Pancreas (tissue), 10 donors: ENCODE results near the gene SF3A1. TPM values are rescaled to one million over a fixed set of nuclear protein-coding genes. Genes with fewer than 3 reads are reported as not detected.

Experiments used
- ATAC-seq, 4 donors: fragments of 200-7000 bp; cut with Tn5 transposase; one replicate each; pipeline versions ENCODE4 v1.8.0 to v1.9.1; 2020; ENCODE audit warnings: mild to moderate bottlenecking in 4 of 4, moderate library complexity in 4 of 4
- DNase-seq, 6 donors: peaks; one replicate each; pipeline ENCODE4 v3.0.0-alpha.2; 2020
- FAIRE-seq: peaks from 2 replicates; lab custom pipeline; 2012; peaks lifted over from hg19 to GRCh38; lab: Jason Lieb, UNC
- H3K27ac ChIP-seq, 4 donors: fragments of 200-600 bp; sonication (generic); 1 replicate in 3 of 4; 2 replicates in 1 of 4; pipeline versions ENCODE4 v1.5.0 to v1.8.0; 2020
- H3K27me3 ChIP-seq, 4 donors: fragments of 200-600 bp; one replicate each; pipeline ENCODE4 v1.8.0; 2021
- H3K36me3 ChIP-seq, 3 donors: fragments of 200-600 bp; sonication (generic) in 1 of 3; one replicate each; pipeline versions ENCODE4 v1.5.0 to v1.8.0; 2020 to 2021
- H3K4me1 ChIP-seq, 3 donors: fragments of 200-600 bp; one replicate each; pipeline ENCODE4 v1.8.0; 2021
- H3K4me3 ChIP-seq, 4 donors: fragments of 200-600 bp; sonication (generic) in 2 of 4; one replicate each; pipeline versions ENCODE4 v1.5.0 to v1.8.0; 2020 to 2021
- H3K9me3 ChIP-seq, 4 donors: fragments of 200-600 bp; one replicate each; pipeline ENCODE4 v1.8.0; 2021
- WGBS, 2 donors: extraction: QIAGEN DNeasy Blood & Tissue Kit; methylation state at CpG; one replicate each; pipeline ENCODE4 v1.1.7; 2013; 5-methylcytosine and 5-hydroxymethylcytosine counted together
- intact Hi-C, 3 donors: fragments of 100-400 bp; cut with DNase I; formaldehyde crosslinking; loops; one replicate each; pipeline versions ENCODE4 v1.11.1 to v1.14.2; 2022
- polyA plus RNA-seq, 2 donors: library from polyadenylated mRNA; stranded (reverse); fragments of 200-250 nt; gene quantifications; one replicate each; pipeline ENCODE4 v1.2.3, GENCODE V29; 2013
- total RNA-seq, 6 donors: library from RNA; stranded (reverse); fragmentation: NEBNext Ultra II Directional in 4 of 6; extraction: Animal tissue kit (Norgen Biotek cat#: 25700) in 4 of 6; gene quantifications; one replicate each; pipeline versions ENCODE4 v1.2.1 to v1.2.4, GENCODE V29; 2021 to 2023
- TF ChIP-seq, protein P1 (sequence below), 4 donors: fragments of 200-600 bp; sonication (generic) in 3 of 4; IDR thresholded peaks; one replicate each; pipeline versions ENCODE4 v1.5.0 to v1.8.0; 2021; ENCODE audit warnings: antibody characterized with exemption in 4 of 4
- donor health status: healthy with polysubstance abuse.
- donor health status: DM: no; HTN: no; CAD: no; lungs with moderate emphysema.
- donor health status: DM: no; HTN: no; CAD: no.
- donor health status: control.
- donor health status: control.
- donor health status: Bipolar disorder and iron deficiency.
- donor health status: DM: yes; HTN: yes; CAD: no.
- donor health status: DM: no; HTN: no; CAD: no.
- donor health status: DM: no; HTN: no; CAD: no.
- donor health status: DM: yes; HTN: yes; CAD: no.

Gene SF3A1
- total and polyA plus RNA-seq, 8 donors: 19.2 to 102 (median 85.8) TPM

DNA sequence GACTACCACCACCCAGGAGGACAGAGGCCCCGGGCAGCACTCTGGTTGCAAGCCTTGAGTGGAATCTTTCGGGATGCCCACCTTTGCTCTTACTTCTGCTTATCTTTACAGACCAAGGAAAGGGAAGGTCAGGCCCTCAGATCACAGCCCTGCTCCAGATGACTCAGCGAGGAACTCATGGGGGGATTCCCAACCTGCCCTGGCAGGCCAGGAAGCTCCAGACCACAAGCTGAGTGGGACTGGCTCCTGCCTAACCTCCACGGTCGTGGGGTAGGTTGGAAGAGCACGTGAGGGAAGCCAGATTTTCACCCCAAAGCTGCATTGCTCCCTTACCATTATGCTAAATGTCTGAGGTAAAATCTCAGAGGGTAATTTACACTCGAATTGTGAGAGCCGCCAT, 41.8 kb downstream of the SF3A1 start:
- no peak for ATAC-seq
- FAIRE-seq: no peak
- no peak for DNase-seq
- Histone ChIP-seq H3K4me1 (peaks cover 21 to 26% (median 21%) of the 10 kb centered on the region in 3 donors), H3K4me3 (no peak overlapping the region), H3K9me3 (no peaks in the 10 kb centered on the region), H3K27me3 (no peaks in the 10 kb centered on the region), H3K36me3 (no peaks in the 10 kb centered on the region), H3K27ac (peak overlapping the region in 1 of 4 donors; percentile 6)
- TF ChIP-seq, protein P1, sequence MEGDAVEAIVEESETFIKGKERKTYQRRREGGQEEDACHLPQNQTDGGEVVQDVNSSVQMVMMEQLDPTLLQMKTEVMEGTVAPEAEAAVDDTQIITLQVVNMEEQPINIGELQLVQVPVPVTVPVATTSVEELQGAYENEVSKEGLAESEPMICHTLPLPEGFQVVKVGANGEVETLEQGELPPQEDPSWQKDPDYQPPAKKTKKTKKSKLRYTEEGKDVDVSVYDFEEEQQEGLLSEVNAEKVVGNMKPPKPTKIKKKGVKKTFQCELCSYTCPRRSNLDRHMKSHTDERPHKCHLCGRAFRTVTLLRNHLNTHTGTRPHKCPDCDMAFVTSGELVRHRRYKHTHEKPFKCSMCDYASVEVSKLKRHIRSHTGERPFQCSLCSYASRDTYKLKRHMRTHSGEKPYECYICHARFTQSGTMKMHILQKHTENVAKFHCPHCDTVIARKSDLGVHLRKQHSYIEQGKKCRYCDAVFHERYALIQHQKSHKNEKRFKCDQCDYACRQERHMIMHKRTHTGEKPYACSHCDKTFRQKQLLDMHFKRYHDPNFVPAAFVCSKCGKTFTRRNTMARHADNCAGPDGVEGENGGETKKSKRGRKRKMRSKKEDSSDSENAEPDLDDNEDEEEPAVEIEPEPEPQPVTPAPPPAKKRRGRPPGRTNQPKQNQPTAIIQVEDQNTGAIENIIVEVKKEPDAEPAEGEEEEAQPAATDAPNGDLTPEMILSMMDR (IDR thresholded peaks at IDR 0.05): no peak
- 80 to 82% methylated on average over 8 of the region's 8 CpGs for WGBS, 2 donors
- intact Hi-C loops: no loop called here

DNA sequence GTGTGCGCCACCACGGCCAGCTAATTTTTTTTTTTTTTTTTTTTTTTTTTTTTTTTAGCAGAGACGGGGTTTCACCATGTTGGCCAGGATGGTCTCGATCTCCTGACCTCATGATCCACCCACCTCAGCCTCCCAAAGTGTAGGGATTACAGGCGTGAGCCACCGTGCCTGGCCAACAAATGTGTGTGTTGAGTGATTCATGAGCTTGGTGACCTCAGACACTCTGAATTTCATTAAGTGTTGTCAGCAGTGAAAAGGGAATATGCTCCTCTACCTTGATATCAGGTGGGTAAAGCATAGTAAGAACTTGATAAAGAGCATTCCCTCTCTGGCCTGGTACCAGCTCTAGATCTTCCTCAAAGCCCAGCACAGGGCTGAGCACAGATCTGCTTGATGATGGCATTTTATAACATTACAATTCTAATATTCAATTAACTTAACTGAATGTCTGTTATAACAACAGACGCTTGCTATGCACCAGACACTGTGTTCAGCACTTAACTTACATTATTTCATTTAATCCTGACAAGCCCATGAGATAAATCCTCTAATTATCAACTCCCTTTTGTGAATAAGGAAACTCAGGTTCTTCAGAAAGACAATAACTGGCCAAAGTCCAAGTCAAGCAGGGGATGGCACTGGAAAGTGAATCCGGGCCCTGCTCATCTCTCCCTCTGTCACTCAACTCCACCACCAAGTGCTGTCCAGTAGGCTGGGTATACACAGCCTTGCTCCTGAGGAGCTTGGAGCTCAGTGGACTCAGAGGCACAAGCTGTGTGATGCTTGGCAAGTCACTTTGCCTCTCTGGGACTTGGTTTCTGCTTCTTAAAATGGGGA, 42.9 kb downstream of the SF3A1 start:
- ATAC-seq (no peak), FAIRE-seq (no peak), DNase-seq (no peak)
- Histone ChIP-seq H3K27me3 (no peaks in the 10 kb centered on the region), H3K36me3 (no peaks in the 10 kb centered on the region), H3K9me3 (no peaks in the 10 kb centered on the region), H3K4me1 (peaks cover 27 to 35% (median 28%) of the 10 kb centered on the region in 3 donors), H3K27ac (peak overlapping the region in 1 of 4 donors; percentile 6), H3K4me3 (no peak overlapping the region)
- intact Hi-C loops: no loop called here
- WGBS, 2 donors: 78 to 84% methylated on average over 6 to 7 of the region's 8 CpGs
- TF ChIP-seq, protein P1 (IDR thresholded peaks at IDR 0.05): no peak

GRCh38 chr22:30312053-30312452, 44.6 kb downstream of the SF3A1 start:
- TF ChIP-seq, protein P1 (IDR thresholded peaks at IDR 0.05): no peak
- H3K4me1 ChIP-seq: peaks cover 31 to 42% (median 36%) of the 10 kb centered on the region in 3 donors
- DNase-seq: no peak
- H3K27me3 ChIP-seq: no peaks in the 10 kb centered on the region
- no peaks in the 10 kb centered on the region for H3K36me3 ChIP-seq
- intact Hi-C loops: no loop called here
- no peak overlapping the region for H3K4me3 ChIP-seq
- no peaks in the 10 kb centered on the region for H3K9me3 ChIP-seq
- no peak for ATAC-seq
- peak overlapping the region in 2 of 4 donors; percentile 77 to 91 for H3K27ac ChIP-seq
- no peak for FAIRE-seq
- WGBS, 2 donors: 91 to 94% methylated on average over 6 of the region's 6 CpGs

- no peaks in the 10 kb centered on the region for H3K9me3 ChIP-seq
- peaks cover 31 to 51% (median 42%) of the 10 kb centered on the region in 3 donors for H3K4me1 ChIP-seq
- 18 to 29% methylated on average over 7 to 8 of the region's 8 CpGs for WGBS, 2 donors
- intact Hi-C loops: no loop called here
- FAIRE-seq: no peak
- DNase-seq: peak; percentile 75 to 92 (median 86)
- H3K27me3 ChIP-seq: no peaks in the 10 kb centered on the region
- H3K4me3 ChIP-seq: no peak overlapping the region
- ATAC-seq: peak; percentile 86 to 91 (median 90)
- H3K36me3 ChIP-seq: no peaks in the 10 kb centered on the region
- H3K27ac ChIP-seq: peak overlapping the region; percentile 74 to 91 (median 82)
- TF ChIP-seq, protein P1 (IDR thresholded peaks at IDR 0.05): no peak
These were observed 45.6 kb downstream of the SF3A1 start for GRCh38 chr22:30310881-30311771.
